H1 (cell line): ENCODE measurements around the gene ANO2. TPM values are rescaled to one million over a fixed set of nuclear protein-coding genes. Genes with fewer than 3 reads are reported as not detected.

Experiments used
- JUN ChIP-seq: IDR thresholded peaks from 2 replicates; pipeline ENCODE4 v1.6.1; 2011; ENCODE audit warnings: low read depth, mild to moderate bottlenecking, improper control_type of control experiment, low read length
- SAP30 ChIP-seq: fragments of 300-600 bp; sonication (generic); IDR thresholded peaks from 2 replicates; pipeline ENCODE4 v1.7.1; 2012; ENCODE audit warnings: low read length, moderate library complexity, mild to moderate bottlenecking, inconsistent platforms; ENCODE audit not compliant: insufficient read depth, insufficient replicate concordance
- SIRT6 ChIP-seq: IDR thresholded peaks from one replicate; pipeline ENCODE4 v1.7.1; 2012; ENCODE audit warnings: low read length, inconsistent platforms
- polyA plus RNA-seq, 7 experiments: library from polyadenylated mRNA; depleted of rRNA in 3 of 7; stranded (reverse) in 5 of 7; unstranded in 2 of 7; fragments of >200 nt in 5 of 7; fragments of 200-250 nt in 2 of 7; gene quantifications; 1 replicate in 5 of 7; 2 replicates in 1 of 7; 4 replicates in 1 of 7; pipeline versions ENCODE4 v1.2.1 to v1.2.3, GENCODE V29; 2011 to 2013; ENCODE audit warnings: missing spikeins in 2 of 7, mixed read lengths in 2 of 7
- total RNA-seq: library from RNA; stranded (reverse); fragmentation: NEBNext Ultra II Directional; extraction: Animal tissue kit (Norgen Biotek cat#: 25700); gene quantifications from 2 replicates; pipeline ENCODE4 v1.2.1, GENCODE V29; 2021

The ANO2 gene
- total and polyA plus RNA-seq, 2 of the 8 experiments (the other 6 are each of a cell fraction or from before 2014, with no cell fraction given), result 1.9 to 5.5 TPM

DNA sequence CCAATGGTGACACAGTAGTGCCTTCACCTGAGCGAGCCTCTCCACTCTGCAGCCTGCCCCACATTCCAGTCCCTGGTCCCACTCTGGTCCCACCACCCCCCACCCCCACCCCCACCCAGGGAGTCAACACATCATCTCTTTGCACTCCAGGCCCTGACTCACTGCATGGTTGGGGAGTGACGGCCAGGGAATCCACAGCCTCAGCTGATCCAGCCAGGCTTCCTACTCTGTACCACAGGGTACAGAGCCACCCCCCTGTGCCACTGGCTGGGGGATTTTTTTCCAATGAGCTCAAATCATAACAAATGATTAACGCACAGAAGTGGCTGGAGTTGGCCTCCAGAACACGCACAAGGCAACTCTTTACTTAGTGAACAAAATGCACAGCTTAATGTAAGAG lies 279.4 kb downstream of the ANO2 start (continued):
- TF ChIP-seq SAP30 (no peak), JUN (no peak), SIRT6 (no peak)
